K562 (cell line): ENCODE measurements around the gene ALDH3B2. TPM values are rescaled to one million over a fixed set of nuclear protein-coding genes. Genes with fewer than 3 reads are reported as not detected.

Experiments used
- ATAC-seq: fragments of 200-7000 bp; cut with Tn5 transposase; 3 replicates; pipeline ENCODE4 v1.9.1; 2020; ENCODE audit warnings: moderate library complexity
- BruUV-seq: library from RNA; stranded (reverse); fragments of 400-500 nt; replicated peaks from 2 replicates; lab custom pipeline; 2021; lab: Mats Ljungman, UMichigan
- CTCF ChIA-PET: fragments of 300-600 bp; formaldehyde crosslinking; extraction: SDS; loops from one replicate; lab custom pipeline; 2021; ENCODE audit warnings: low intra/inter-chr PET ratio; lab: Yijun Ruan, JAX
- POLR2A ChIA-PET: fragments of 300-600, 350-650 bp; sonication (Branson Sonifier 250); formaldehyde crosslinking; extraction: SDS; loops from one replicate; lab custom pipeline; 2021; ENCODE audit warnings: antibody characterized with exemption, inconsistent platforms; lab: Yijun Ruan, JAX
- DNase-seq, 4 experiments: peaks; one replicate each; pipeline versions ENCODE4 v3.0.0 to v3.0.0-alpha.2; 2011 to 2018; ENCODE audit warnings: low spot score in 3 of 4, mixed read lengths in 3 of 4; ENCODE audit errors: extremely low read depth in 1 of 4
- FAIRE-seq: peaks from 2 replicates; lab custom pipeline; 2011; peaks lifted over from hg19 to GRCh38; lab: Jason Lieb, UNC
- H2AFZ ChIP-seq: 2 replicates; pipeline ENCODE4 v1.6.0; 2011; ENCODE audit warnings: low read depth, low read length, control low read depth, inconsistent platforms
- H3K27ac ChIP-seq: fragments of 200-600 bp; 3 replicates; pipeline ENCODE4 v1.8.0; 2011; ENCODE audit warnings: low read depth, mild to moderate bottlenecking, control low read depth, inconsistent platforms, low read length, moderate library complexity, mixed read lengths; ENCODE audit errors: extremely low read depth
- H3K27me3 ChIP-seq, 2 experiments: fragments of 300-600 bp in 1 of 2; 2 replicates in 1 of 2; 3 replicates in 1 of 2; pipeline versions ENCODE4 v1.6.0 to v1.8.0; 2011; ENCODE audit warnings: inconsistent platforms in 2 of 2, low read length in 2 of 2, mild to moderate bottlenecking in 1 of 2, mixed read lengths in 1 of 2, moderate library complexity in 1 of 2; ENCODE audit not compliant: control insufficient read depth in 2 of 2, insufficient read depth in 2 of 2
- H3K36me3 ChIP-seq: fragments of 300-600 bp; 3 replicates; pipeline ENCODE4 v1.8.0; 2011; ENCODE audit warnings: mild to moderate bottlenecking, low read length, inconsistent platforms; ENCODE audit not compliant: control insufficient read depth, insufficient read depth
- H3K4me1 ChIP-seq, 2 experiments: fragments of 200-600 bp in 1 of 2; replicated peaks in 1 of 2; 2 replicates in 1 of 2; 3 replicates in 1 of 2; pipeline versions ENCODE4 v1.5.1 to v1.8.0; 2011; ENCODE audit warnings: inconsistent platforms in 2 of 2, low read length in 2 of 2, mild to moderate bottlenecking in 1 of 2, mixed read lengths in 1 of 2, moderate library complexity in 1 of 2; ENCODE audit not compliant: control insufficient read depth in 2 of 2, insufficient read depth in 2 of 2
- H3K4me2 ChIP-seq: 2 replicates; pipeline ENCODE4 v1.6.1; 2011; ENCODE audit warnings: low read length, control low read depth, inconsistent platforms, mixed read lengths; ENCODE audit not compliant: insufficient read depth
- H3K4me3 ChIP-seq: fragments of 200-600 bp; sonication (generic), shearing (Covaris generic); 2 replicates; pipeline ENCODE4 v1.5.1; 2016; ENCODE audit warnings: control low read depth, inconsistent platforms
- H3K79me2 ChIP-seq: fragments of 200-600 bp; 3 replicates; pipeline ENCODE4 v1.8.0; 2011; ENCODE audit warnings: low read length, inconsistent platforms; ENCODE audit not compliant: control insufficient read depth, insufficient read depth
- H3K9ac ChIP-seq, 2 experiments: 2 replicates each; pipeline versions ENCODE4 v1.6.0 to v1.6.1; 2011; ENCODE audit warnings: low read depth in 2 of 2, low read length in 2 of 2, control low read depth in 1 of 2, inconsistent platforms in 1 of 2, mild to moderate bottlenecking in 1 of 2, mixed read lengths in 1 of 2; ENCODE audit not compliant: insufficient read depth in 1 of 2
- H3K9me1 ChIP-seq: one replicate; pipeline ENCODE4 v1.6.0; 2011; ENCODE audit warnings: inconsistent platforms, mild to moderate bottlenecking, low read length, moderate library complexity; ENCODE audit not compliant: control insufficient read depth, insufficient read depth
- H3K9me3 ChIP-seq: replicated peaks from 2 replicates; pipeline ENCODE4 v1.5.1; 2011; ENCODE audit warnings: low read depth, low read length, inconsistent platforms; ENCODE audit not compliant: control insufficient read depth, insufficient read depth
- H4K20me1 ChIP-seq: replicated peaks from 2 replicates; pipeline ENCODE4 v1.6.1; 2011; ENCODE audit warnings: low read length, inconsistent platforms, mixed read lengths; ENCODE audit not compliant: control insufficient read depth, insufficient read depth
- ADNP ChIP-seq: fragments of 200-800 bp; sonication (Bioruptor generic); IDR thresholded peaks from 2 replicates; pipeline ENCODE4 v1.6.1; 2016; ENCODE audit warnings: missing genetic modification characterization, missing compliant biosample characterization
- BRD9 ChIP-seq: fragments of 450-650 bp; IDR thresholded peaks from 2 replicates; pipeline ENCODE4 v1.6.1; 2018; ENCODE audit warnings: low read depth; ENCODE audit not compliant: partially characterized antibody
- HNRNPL ChIP-seq: fragments of 200-400 bp; formaldehyde crosslinking; IDR thresholded peaks from 2 replicates; pipeline ENCODE4 v1.6.1; 2017; ENCODE audit warnings: low read depth, mild to moderate bottlenecking, low read length
- KDM1A ChIP-seq, 2 experiments: fragments of 450-650 bp; IDR thresholded peaks; 2 replicates each; pipeline ENCODE4 v1.6.1; 2016; ENCODE audit warnings: mild to moderate bottlenecking in 2 of 2
- KDM4B ChIP-seq, 2 experiments: fragments of 450-650 bp in 1 of 2; sonication (generic) in 1 of 2; IDR thresholded peaks; 2 replicates each; pipeline ENCODE4 v1.6.1; 2016 to 2017; ENCODE audit warnings: borderline replicate concordance in 2 of 2, antibody characterized with exemption in 1 of 2, low read depth in 1 of 2, mild to moderate bottlenecking in 1 of 2
- RBM17 ChIP-seq: fragments of 200-400 bp; formaldehyde crosslinking; IDR thresholded peaks from 2 replicates; pipeline ENCODE4 v1.6.1; 2017; ENCODE audit warnings: low read depth, mild to moderate bottlenecking, low read length, borderline replicate concordance
- RBM22 ChIP-seq: fragments of 200-400 bp; formaldehyde crosslinking; IDR thresholded peaks from 2 replicates; pipeline ENCODE4 v1.6.1; 2018; ENCODE audit warnings: low read length, low read depth; ENCODE audit not compliant: poor library complexity, severe bottlenecking
- ZNF324 ChIP-seq: fragments of 250-450 bp; sonication (Bioruptor Pico); IDR thresholded peaks from 2 replicates; pipeline ENCODE4 v1.4.0; 2020; ENCODE audit warnings: mild to moderate bottlenecking
- ZNF507 ChIP-seq: conservative IDR thresholded peaks from 2 replicates; pipeline ENCODE4 v1.6.1; 2017; ENCODE audit warnings: missing genetic modification characterization, missing compliant biosample characterization
- ZNF589 ChIP-seq: fragments of 200-800 bp; sonication (Bioruptor generic); IDR thresholded peaks from 2 replicates; pipeline ENCODE4 v1.6.1; 2016; ENCODE audit warnings: low read depth, missing genetic modification characterization, missing compliant biosample characterization
- WGBS: fragments of 100-300 bp; shearing (Covaris generic); methylation state at CpG from one replicate; pipeline ENCODE4 v1.1.6; 2016; ENCODE audit warnings: low coverage, mixed read lengths; ENCODE audit not compliant: insufficient coverage; ENCODE audit errors: missing lambda C conversion rate; 5-methylcytosine and 5-hydroxymethylcytosine counted together
- in situ Hi-C: fragments of 300-500 bp; cut with MboI; formaldehyde crosslinking; loops from 4 replicates; pipeline ENCODE4 v1.15.0; 2018; ENCODE audit warnings: inconsistent platforms, mixed read lengths
- intact Hi-C: fragments of 100-400 bp; cut with micrococcal nuclease; formaldehyde crosslinking; loops from 2 replicates; pipeline ENCODE4 v1.14.2; 2022
- polyA plus RNA-seq, 8 experiments: library from polyadenylated mRNA; depleted of rRNA in 4 of 8; stranded (reverse) in 5 of 8; unstranded in 3 of 8; fragments of >200 nt; fragmentation: Nextera tagmentation in 2 of 8; fragmentation: Illumina TruSeq in 1 of 8; extraction: Ambion mirVana in 2 of 8; extraction: Trizol in 1 of 8; gene quantifications; 2 replicates each; pipeline versions ENCODE4 v1.2.1 to v1.2.3, GENCODE V29; 2011 to 2014; ENCODE audit warnings: inconsistent platforms in 1 of 8, missing spikeins in 1 of 8
- total RNA-seq, 7 experiments: library from RNA; depleted of rRNA in 6 of 7; stranded (reverse); fragments of >200 nt in 6 of 7; fragmentation: Illumina TruSeq in 2 of 7; extraction: Trizol in 2 of 7; gene quantifications; 2 replicates each; pipeline versions ENCODE4 v1.2.1 to v1.2.3, GENCODE V29; 2011 to 2021; ENCODE audit warnings: low replicate concordance in 1 of 7
- TF ChIP-seq, protein P1 (sequence below), 2 experiments: fragments of 450-650 bp; IDR thresholded peaks; 2 replicates each; pipeline ENCODE4 v1.6.1; 2018; ENCODE audit warnings: mild to moderate bottlenecking in 2 of 2, low read depth in 1 of 2; ENCODE audit not compliant: partially characterized antibody in 2 of 2
- TF ChIP-seq, protein P2 (sequence below): fragments of 250-450 bp; sonication (Bioruptor Pico); IDR thresholded peaks from 2 replicates; pipeline ENCODE4 v1.5.0; 2022; ENCODE audit warnings: mild to moderate bottlenecking

ALDH3B2 gene
- total and polyA plus RNA-seq, 9 of the 15 experiments (the other 6 are each of a cell fraction or from before 2014, with no cell fraction given): not detected

- CTCF ChIA-PET: interaction anchor here (0.6 kb wide), 1 partner anchor 14 kb away, joined by 3 read pairs; no protein-coding TSS in a partner anchor
- Histone ChIP-seq H3K36me3 (no peaks in the 10 kb centered on the region), H3K27ac (no peak overlapping the region), H3K9ac (0 out of 4 replicates have a peak overlapping the region, but pooled peaks of 1 of the 2 experiments have one; percentile 22), H3K27me3 (peaks cover 0 to 19% of the 10 kb centered on the region in 2 experiments; a peak in 3 of 5 replicates), H3K9me1 (no peaks in the 10 kb centered on the region), H3K4me3 (no peak overlapping the region), H2AFZ (no peak overlapping the region), H3K4me2 (no peak overlapping the region), H3K9me3 (no peaks in the 10 kb centered on the region; the same call in 1 of the 2 replicates), H3K4me1 (peaks cover 0 to 51% of the 10 kb centered on the region in 2 experiments; a peak in 3 of 5 replicates), H3K79me2 (no peaks in the 10 kb centered on the region), H4K20me1 (peaks cover 3% of the 10 kb centered on the region; the same call in 1 of the 2 replicates)
- no TSS peak for BruUV-seq
- DNase-seq (peak in 3 of 4 experiments; percentile 45 to 67 (median 64)), ATAC-seq (peak; percentile 80), FAIRE-seq (no peak)
- intact Hi-C loops (loop anchor here (5.0 to 10.0 kb wide), 2 partner anchors 67 to 160 kb away; no protein-coding TSS in a partner anchor), in situ Hi-C loops (no loop called here)
- WGBS: 35% methylated on average over 19 of the region's 22 CpGs
- POLR2A ChIA-PET: interaction anchor here (0.5 kb wide), 1 partner anchor 16 kb away, joined by 3 read pairs; no protein-coding TSS in a partner anchor
- TF ChIP-seq, protein P1, sequence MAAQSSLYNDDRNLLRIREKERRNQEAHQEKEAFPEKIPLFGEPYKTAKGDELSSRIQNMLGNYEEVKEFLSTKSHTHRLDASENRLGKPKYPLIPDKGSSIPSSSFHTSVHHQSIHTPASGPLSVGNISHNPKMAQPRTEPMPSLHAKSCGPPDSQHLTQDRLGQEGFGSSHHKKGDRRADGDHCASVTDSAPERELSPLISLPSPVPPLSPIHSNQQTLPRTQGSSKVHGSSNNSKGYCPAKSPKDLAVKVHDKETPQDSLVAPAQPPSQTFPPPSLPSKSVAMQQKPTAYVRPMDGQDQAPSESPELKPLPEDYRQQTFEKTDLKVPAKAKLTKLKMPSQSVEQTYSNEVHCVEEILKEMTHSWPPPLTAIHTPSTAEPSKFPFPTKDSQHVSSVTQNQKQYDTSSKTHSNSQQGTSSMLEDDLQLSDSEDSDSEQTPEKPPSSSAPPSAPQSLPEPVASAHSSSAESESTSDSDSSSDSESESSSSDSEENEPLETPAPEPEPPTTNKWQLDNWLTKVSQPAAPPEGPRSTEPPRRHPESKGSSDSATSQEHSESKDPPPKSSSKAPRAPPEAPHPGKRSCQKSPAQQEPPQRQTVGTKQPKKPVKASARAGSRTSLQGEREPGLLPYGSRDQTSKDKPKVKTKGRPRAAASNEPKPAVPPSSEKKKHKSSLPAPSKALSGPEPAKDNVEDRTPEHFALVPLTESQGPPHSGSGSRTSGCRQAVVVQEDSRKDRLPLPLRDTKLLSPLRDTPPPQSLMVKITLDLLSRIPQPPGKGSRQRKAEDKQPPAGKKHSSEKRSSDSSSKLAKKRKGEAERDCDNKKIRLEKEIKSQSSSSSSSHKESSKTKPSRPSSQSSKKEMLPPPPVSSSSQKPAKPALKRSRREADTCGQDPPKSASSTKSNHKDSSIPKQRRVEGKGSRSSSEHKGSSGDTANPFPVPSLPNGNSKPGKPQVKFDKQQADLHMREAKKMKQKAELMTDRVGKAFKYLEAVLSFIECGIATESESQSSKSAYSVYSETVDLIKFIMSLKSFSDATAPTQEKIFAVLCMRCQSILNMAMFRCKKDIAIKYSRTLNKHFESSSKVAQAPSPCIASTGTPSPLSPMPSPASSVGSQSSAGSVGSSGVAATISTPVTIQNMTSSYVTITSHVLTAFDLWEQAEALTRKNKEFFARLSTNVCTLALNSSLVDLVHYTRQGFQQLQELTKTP (IDR thresholded peaks at IDR 0.05; ENCODE audit: low read depth in 1 of 2, partially characterized antibody in 2 of 2): no peak
- TF ChIP-seq HNRNPL (no peak), ZNF507 (tag) (no peak), ZNF589 (CRISPR knock-in tag) (no peak), KDM4B (IDR thresholded peaks at IDR 0.05; ENCODE audit: borderline replicate concordance in 2 of 2, low read depth in 1 of 2) (no peak), RBM22 (no peak), BRD9 (no peak), KDM1A (IDR thresholded peaks at IDR 0.05) (no peak), ADNP (tag) (no peak), ZNF324 (no peak), RBM17 (no peak)
- TF ChIP-seq, protein P2, sequence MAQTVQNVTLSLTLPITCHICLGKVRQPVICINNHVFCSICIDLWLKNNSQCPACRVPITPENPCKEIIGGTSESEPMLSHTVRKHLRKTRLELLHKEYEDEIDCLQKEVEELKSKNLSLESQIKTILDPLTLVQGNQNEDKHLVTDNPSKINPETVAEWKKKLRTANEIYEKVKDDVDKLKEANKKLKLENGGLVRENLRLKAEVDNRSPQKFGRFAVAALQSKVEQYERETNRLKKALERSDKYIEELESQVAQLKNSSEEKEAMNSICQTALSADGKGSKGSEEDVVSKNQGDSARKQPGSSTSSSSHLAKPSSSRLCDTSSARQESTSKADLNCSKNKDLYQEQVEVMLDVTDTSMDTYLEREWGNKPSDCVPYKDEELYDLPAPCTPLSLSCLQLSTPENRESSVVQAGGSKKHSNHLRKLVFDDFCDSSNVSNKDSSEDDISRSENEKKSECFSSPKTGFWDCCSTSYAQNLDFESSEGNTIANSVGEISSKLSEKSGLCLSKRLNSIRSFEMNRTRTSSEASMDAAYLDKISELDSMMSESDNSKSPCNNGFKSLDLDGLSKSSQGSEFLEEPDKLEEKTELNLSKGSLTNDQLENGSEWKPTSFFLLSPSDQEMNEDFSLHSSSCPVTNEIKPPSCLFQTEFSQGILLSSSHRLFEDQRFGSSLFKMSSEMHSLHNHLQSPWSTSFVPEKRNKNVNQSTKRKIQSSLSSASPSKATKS (CRISPR knock-in tag): no peak
These were observed 29.7 kb downstream of the ALDH3B2 start for GRCh38 chr11:67644472-67645418.
